NT2/D1 (cell line): Measurements from ENCODE around the gene RELN.
"Not testable (repeated sequence)": the region's sequence is repeated elsewhere in the genome, so short reads cannot be mapped to it uniquely, and the experiment has no call there.

ENCODE experiments used
- DNase-seq: peaks from one replicate; pipeline ENCODE4 v3.0.0-alpha.2; 2011; ENCODE audit warnings: low read depth, low spot score
- H3K27me3 ChIP-seq: 2 replicates; pipeline ENCODE4 v1.6.0; 2011; ENCODE audit warnings: mild to moderate bottlenecking; ENCODE audit not compliant: insufficient read length, insufficient read depth
- H3K36me3 ChIP-seq: 2 replicates; pipeline ENCODE4 v1.6.1; 2011; ENCODE audit warnings: mild to moderate bottlenecking, low read length, mixed read lengths; ENCODE audit not compliant: insufficient read depth, insufficient read length
- H3K4me1 ChIP-seq: 2 replicates; pipeline ENCODE4 v1.5.1; 2011; ENCODE audit not compliant: insufficient read depth, insufficient read length
- H3K4me3 ChIP-seq: 2 replicates; pipeline ENCODE4 v1.5.1; 2011; ENCODE audit warnings: low read depth; ENCODE audit not compliant: insufficient read length
- H3K9ac ChIP-seq: 2 replicates; pipeline ENCODE4 v1.6.0; 2011; ENCODE audit warnings: low read depth; ENCODE audit not compliant: insufficient read length
- H3K9me3 ChIP-seq: 2 replicates; pipeline ENCODE4 v1.5.1; 2011; ENCODE audit warnings: mild to moderate bottlenecking, low read length; ENCODE audit not compliant: insufficient read depth
- SUZ12 ChIP-seq: IDR thresholded peaks from 2 replicates; pipeline ENCODE4 v1.6.1; 2011; ENCODE audit not compliant: insufficient read length, insufficient read depth; ENCODE audit errors: extremely low read depth
- YY1 ChIP-seq: IDR thresholded peaks from 2 replicates; pipeline ENCODE4 v1.6.1; 2011; ENCODE audit not compliant: insufficient read length, insufficient read depth
- ZNF274 ChIP-seq: IDR thresholded peaks from 2 replicates; pipeline ENCODE4 v1.6.1; 2011; ENCODE audit warnings: mild to moderate bottlenecking, low read depth, low read length

RELN gene

DNA sequence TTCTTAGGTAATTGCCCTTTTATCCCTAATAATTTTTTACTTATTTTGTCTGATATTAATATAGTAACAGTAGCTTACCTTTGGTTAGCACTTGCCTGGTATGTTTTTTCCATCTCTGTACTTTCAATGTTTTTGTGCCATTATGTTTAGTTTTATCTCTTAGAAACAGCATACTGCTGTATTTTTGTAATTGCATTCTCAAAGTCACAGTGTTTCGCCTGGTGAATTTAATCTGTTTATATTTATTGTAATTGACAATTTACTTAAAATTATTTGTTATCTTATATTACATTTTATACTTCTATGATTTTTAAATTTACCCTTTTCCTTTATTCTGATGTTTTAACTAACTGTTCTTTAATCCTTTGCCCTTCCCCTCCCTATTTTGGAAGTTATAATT, 166.4 kb downstream of the RELN start:
- no peak for TF ChIP-seq SUZ12
- H3K9ac ChIP-seq, result no peak overlapping the region

GRCh38 chr7:103821092-103821491, 168.4 kb downstream of the RELN start:
- H3K4me1 ChIP-seq, result no peaks in the 10 kb centered on the region
- no peak for DNase-seq
- H3K27me3 ChIP-seq, result no peaks in the 10 kb centered on the region
- no peaks in the 10 kb centered on the region for H3K36me3 ChIP-seq
- no peak overlapping the region for H3K4me3 ChIP-seq
- no peaks in the 10 kb centered on the region for H3K9me3 ChIP-seq
- TF ChIP-seq SUZ12 (no peak), YY1 (no peak), ZNF274 (no peak)
- no peak overlapping the region for H3K9ac ChIP-seq

More for the DNA sequence above, 166.4 kb downstream of the RELN start:
- Histone ChIP-seq H3K4me3 (no peak overlapping the region), H3K4me1 (no peaks in the 10 kb centered on the region), H3K27me3 (no peaks in the 10 kb centered on the region), H3K9me3 (no peaks in the 10 kb centered on the region), H3K36me3 (no peaks in the 10 kb centered on the region)
- no peak for DNase-seq

GRCh38 chr7:103815972-103816371, 173.5 kb downstream of the RELN start:
- not testable (repeated sequence) for H3K4me1 ChIP-seq, DNase-seq, H3K4me3 ChIP-seq, H3K36me3 ChIP-seq, H3K9me3 ChIP-seq, H3K9ac ChIP-seq, H3K27me3 ChIP-seq

DNA sequence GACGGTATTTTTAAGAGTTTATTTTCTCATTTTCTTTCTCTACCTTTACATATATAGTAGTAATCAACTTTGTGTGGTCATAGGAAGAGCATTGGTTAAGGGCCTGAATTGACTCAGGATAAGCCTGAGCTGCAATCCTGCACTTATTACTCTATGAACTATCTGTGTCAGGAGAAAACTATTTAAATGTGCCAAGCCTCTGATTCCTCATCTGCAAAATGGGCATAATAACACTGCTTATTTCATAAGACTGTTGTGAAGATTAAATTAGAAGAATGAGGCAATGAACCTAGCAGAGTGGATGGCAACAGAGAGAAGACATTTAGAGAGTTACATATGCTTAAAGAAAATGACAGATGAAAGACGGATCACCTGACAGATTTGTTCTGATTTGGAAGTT, 175.5 kb downstream of the RELN start:
- Histone ChIP-seq H3K4me1 (no peaks in the 10 kb centered on the region), H3K4me3 (no peak overlapping the region), H3K9ac (no peak overlapping the region), H3K9me3 (no peaks in the 10 kb centered on the region), H3K36me3 (no peaks in the 10 kb centered on the region), H3K27me3 (no peaks in the 10 kb centered on the region)
- TF ChIP-seq ZNF274 (no peak), SUZ12 (no peak), YY1 (no peak)
- no peak for DNase-seq

DNA sequence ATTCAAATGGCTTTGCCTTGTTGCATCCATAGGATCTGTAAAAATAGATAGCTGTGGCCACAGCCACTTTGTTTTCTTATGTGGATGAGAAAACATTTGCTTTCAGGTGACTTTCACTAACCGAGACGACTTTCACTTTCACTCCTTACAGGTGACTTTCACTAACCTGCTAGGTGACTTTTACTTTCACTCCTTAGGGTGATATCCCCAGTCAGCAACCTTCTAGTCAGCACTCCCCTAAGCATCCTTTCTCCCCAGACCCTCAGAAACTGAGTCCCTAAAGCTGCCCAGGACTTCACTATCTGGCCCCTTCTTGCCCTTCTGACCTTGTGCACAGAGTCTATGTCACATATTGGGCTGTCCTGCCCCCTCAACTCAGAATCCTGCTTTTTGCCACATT, 177.5 kb downstream of the RELN start:
- H3K9me3 ChIP-seq, result no peaks in the 10 kb centered on the region
- DNase-seq, result no peak
- H3K4me3 ChIP-seq, result no peak overlapping the region
- H3K36me3 ChIP-seq, result no peaks in the 10 kb centered on the region
- no peaks in the 10 kb centered on the region for H3K27me3 ChIP-seq
- no peaks in the 10 kb centered on the region for H3K4me1 ChIP-seq
- no peak overlapping the region for H3K9ac ChIP-seq
- TF ChIP-seq YY1 (no peak), ZNF274 (no peak), SUZ12 (no peak)

GRCh38 chr7:103811290-103811689, 178.2 kb downstream of the RELN start:
- Histone ChIP-seq H3K9me3 (no peaks in the 10 kb centered on the region), H3K27me3 (no peaks in the 10 kb centered on the region), H3K9ac (no peak overlapping the region), H3K36me3 (no peaks in the 10 kb centered on the region), H3K4me3 (no peak overlapping the region), H3K4me1 (no peaks in the 10 kb centered on the region)
- TF ChIP-seq SUZ12, result no peak
- TF ChIP-seq YY1, result no peak
- no peak for TF ChIP-seq ZNF274
- no peak for DNase-seq

GRCh38 chr7:103810112-103810744, 179.2 kb downstream of the RELN start:
- Histone ChIP-seq H3K27me3 (no peaks in the 10 kb centered on the region), H3K9ac (no peak overlapping the region), H3K4me3 (no peak overlapping the region), H3K4me1 (no peaks in the 10 kb centered on the region), H3K36me3 (no peaks in the 10 kb centered on the region), H3K9me3 (no peaks in the 10 kb centered on the region)
- TF ChIP-seq ZNF274 (no peak), SUZ12 (no peak), YY1 (no peak)
- no peak for DNase-seq
